Naive thymus-derived CD8-positive, alpha-beta T cell (primary cell): ENCODE results near the gene PAGR1. TPM values are rescaled to one million over a fixed set of nuclear protein-coding genes. Genes with fewer than 3 reads are reported as not detected.

Experiments
- ATAC-seq, 2 donors: fragments of 150-1000 bp; cut with Tn5 transposase in 1 of 2; sonication (Bioruptor Pico), chemical (Tn5 transposase) in 1 of 2; 1 replicate in 1 of 2; 2 replicates in 1 of 2; pipeline ENCODE4 v1.10.0; 2021; ENCODE audit warnings: mild to moderate bottlenecking in 2 of 2, moderate library complexity in 2 of 2
- POLR2A ChIA-PET: fragments of 350-600 bp; sonication (Branson Sonifier 250); formaldehyde crosslinking; loops from one replicate; lab custom pipeline; 2021; ENCODE audit warnings: antibody characterized with exemption; lab: Charles Lee
- DNase-seq, 10 donors: peaks; one replicate each; pipeline versions ENCODE4 v3.0.0 to v3.0.0-alpha.2; 2020 to 2022
- H3K27ac Mint-ChIP-seq, 10 donors: one replicate each; pipeline ENCODE4 v1.8.0; 2020 to 2022; ENCODE audit warnings: mild to moderate bottlenecking in 10 of 10, mixed read lengths in 10 of 10, moderate library complexity in 4 of 10, inconsistent platforms in 1 of 10
- H3K27me3 Mint-ChIP-seq, 5 donors: one replicate each; pipeline ENCODE4 v1.8.0; 2021 to 2022; ENCODE audit warnings: mixed read lengths in 5 of 5
- H3K36me3 Mint-ChIP-seq, 3 donors: one replicate each; pipeline ENCODE4 v1.8.0; 2020 to 2022; ENCODE audit warnings: mixed read lengths in 3 of 3, mild to moderate bottlenecking in 2 of 3, inconsistent platforms in 1 of 3
- H3K4me1 Mint-ChIP-seq, 4 donors: one replicate each; pipeline ENCODE4 v1.8.0; 2021 to 2022; ENCODE audit warnings: mixed read lengths in 4 of 4
- H3K4me3 Mint-ChIP-seq, 10 donors: one replicate each; pipeline ENCODE4 v1.8.0; 2020 to 2022; ENCODE audit warnings: mild to moderate bottlenecking in 10 of 10, mixed read lengths in 10 of 10, moderate library complexity in 6 of 10, inconsistent platforms in 1 of 10
- H3K9me3 Mint-ChIP-seq, 9 donors: one replicate each; pipeline ENCODE4 v1.8.0; 2020 to 2022; ENCODE audit warnings: mixed read lengths in 9 of 9, mild to moderate bottlenecking in 3 of 9, inconsistent platforms in 1 of 9, moderate library complexity in 1 of 9
- polyA plus RNA-seq, 3 donors: library from polyadenylated mRNA; unstranded; fragments of 300-500 nt; fragmentation: Illumina TruSeq; gene quantifications; one replicate each; pipeline ENCODE4 v1.2.3, GENCODE V29; 2021
- total RNA-seq, 8 experiments: library from RNA in 2 of 8; stranded (reverse) in 2 of 8; gene quantifications; one replicate each; pipeline ENCODE4 v1.2.3 and lab custom pipeline; 2021 to 2026

Gene PAGR1
- total and polyA plus RNA-seq, 5 experiments from 2014 or later: 31.3 to 57.5 (median 51.4) TPM

GRCh38 chr16:29815032-29815721, 775 bp upstream of the PAGR1 start:
- ATAC-seq (peak; percentile 5 to 20), DNase-seq (peak in 2 of 10 donors; percentile 54 to 60)
- Mint-ChIP-seq H3K9me3 (no peaks in the 10 kb centered on the region), H3K4me3 (peak overlapping the region; percentile 93 to 100 (median 96)), H3K4me1 (peaks cover 43 to 93% (median 72%) of the 10 kb centered on the region in 4 donors), H3K27ac (peak overlapping the region; percentile 93 to 100 (median 98)), H3K27me3 (peaks cover 0 to 1% (median 0%) of the 10 kb centered on the region in 5 donors), H3K36me3 (peaks cover 0 to 20% (median 3%) of the 10 kb centered on the region in 3 donors)
- POLR2A ChIA-PET: interaction anchor here (0.7 to 9.6 kb wide), 25 partner anchors 6 to 815 kb away, joined by 3 to 204 read pairs (median 7); partner anchors contain the start of genes C16orf54, CDIPT, KCTD13 and KIF22

- Mint-ChIP-seq H3K36me3 (peaks cover 0 to 23% (median 3%) of the 10 kb centered on the region in 3 donors), H3K4me3 (peak overlapping the region; percentile 93 to 100 (median 96)), H3K4me1 (peaks cover 40 to 93% (median 69%) of the 10 kb centered on the region in 4 donors), H3K27me3 (peaks cover 0 to 1% (median 0%) of the 10 kb centered on the region in 5 donors), H3K9me3 (no peaks in the 10 kb centered on the region), H3K27ac (peak overlapping the region; percentile 90 to 100 (median 98))
- DNase-seq: peak in 9 of 10 donors; percentile 27 to 70 (median 46)
- peak; percentile 13 to 24 for ATAC-seq
- POLR2A ChIA-PET: interaction anchor here (0.6 to 9.6 kb wide), 19 partner anchors 7 to 632 kb away, joined by 3 to 204 read pairs (median 8); partner anchors contain the start of genes C16orf54, CDIPT, KCTD13 and KIF22
These were observed 916 bp downstream of the PAGR1 start for GRCh38 chr16:29816694-29817441.

- Mint-ChIP-seq H3K4me3 (peak overlapping the region; percentile 59 to 99 (median 84)), H3K27me3 (peaks cover 0 to 1% (median 0%) of the 10 kb centered on the region in 5 donors), H3K27ac (peak overlapping the region; percentile 60 to 97 (median 90)), H3K9me3 (no peaks in the 10 kb centered on the region), H3K4me1 (peaks cover 40 to 91% (median 71%) of the 10 kb centered on the region in 4 donors), H3K36me3 (peaks cover 0 to 28% (median 3%) of the 10 kb centered on the region in 3 donors)
- ATAC-seq (no peak), DNase-seq (no peak)
- POLR2A ChIA-PET: interaction anchor here (1.0 to 9.6 kb wide), 10 partner anchors 8 to 117 kb away, joined by 3 to 204 read pairs (median 34); partner anchors contain the start of genes C16orf54, KIF22, MAZ and PRRT2
These were observed 2.1 kb downstream of the PAGR1 start for GRCh38 chr16:29818082-29818481.

- DNase-seq (no peak), ATAC-seq (no peak)
- POLR2A ChIA-PET: interaction anchor here (0.6 to 9.6 kb wide), 8 partner anchors 8 to 46 kb away, joined by 3 to 204 read pairs (median 8); partner anchors contain the start of genes CDIPT, MAZ and PRRT2
- H3K9me3 Mint-ChIP-seq: no peaks in the 10 kb centered on the region
- H3K36me3 Mint-ChIP-seq: peaks cover 0 to 28% (median 3%) of the 10 kb centered on the region in 3 donors
- peak overlapping the region; percentile 94 to 99 (median 97) for H3K4me3 Mint-ChIP-seq
- peaks cover 37 to 86% (median 77%) of the 10 kb centered on the region in 4 donors for H3K4me1 Mint-ChIP-seq
- peak overlapping the region; percentile 11 to 98 (median 95) for H3K27ac Mint-ChIP-seq
- H3K27me3 Mint-ChIP-seq: peaks cover 0 to 1% (median 0%) of the 10 kb centered on the region in 5 donors
These were observed 3.6 kb downstream of the PAGR1 start for GRCh38 chr16:29819506-29819905.

- peak in 7 of 10 donors; percentile 33 to 62 (median 45) for DNase-seq
- Mint-ChIP-seq H3K4me1 (peaks cover 35 to 86% (median 77%) of the 10 kb centered on the region in 4 donors), H3K27ac (peak within 1 kb of the TSS; percentile 90 to 98 (median 95)), H3K27me3 (peaks cover 0 to 1% (median 0%) of the 10 kb centered on the region in 5 donors), H3K36me3 (peaks cover 0 to 28% (median 3%) of the 10 kb centered on the region in 3 donors), H3K9me3 (no peaks in the 10 kb centered on the region), H3K4me3 (peak within 1 kb of the TSS; percentile 94 to 99 (median 97))
- POLR2A ChIA-PET: interaction anchor here (0.9 to 9.6 kb wide), 9 partner anchors 10 to 119 kb away, joined by 3 to 204 read pairs (median 7); partner anchors contain the start of genes CDIPT, KIF22, MAZ and PRRT2
- peak in 1 of 2 donors; percentile 8 for ATAC-seq
These were observed 4.3 kb downstream of the PAGR1 start, which contains the start of gene MVP for GRCh38 chr16:29820271-29820701. Gene MVP, plus strand, starts transcription at chr16:29820462. Its CDS starts 10,088 bp downstream, at chr16:29830550.

- no peaks in the 10 kb centered on the region for H3K9me3 Mint-ChIP-seq
- POLR2A ChIA-PET: interaction anchor here (0.7 to 9.6 kb wide), 11 partner anchors 11 to 153 kb away, joined by 3 to 204 read pairs (median 6); partner anchors contain the start of genes CDIPT, KIF22, MAZ and PRRT2
- peak; percentile 14 to 25 for ATAC-seq
- peak overlapping the region; percentile 90 to 98 (median 95) for H3K27ac Mint-ChIP-seq
- peaks cover 0 to 28% (median 3%) of the 10 kb centered on the region in 3 donors for H3K36me3 Mint-ChIP-seq
- H3K27me3 Mint-ChIP-seq: no peaks in the 10 kb centered on the region
- H3K4me1 Mint-ChIP-seq: peaks cover 36 to 87% (median 79%) of the 10 kb centered on the region in 4 donors
- DNase-seq: peak in 6 of 10 donors; percentile 21 to 55 (median 37)
- H3K4me3 Mint-ChIP-seq: peak overlapping the region; percentile 94 to 99 (median 97)
These were observed 5.0 kb downstream of the PAGR1 start for GRCh38 chr16:29820730-29821642.

- peak overlapping the region; percentile 90 to 98 (median 95) for H3K27ac Mint-ChIP-seq
- peaks cover 0 to 28% (median 3%) of the 10 kb centered on the region in 3 donors for H3K36me3 Mint-ChIP-seq
- H3K9me3 Mint-ChIP-seq: no peaks in the 10 kb centered on the region
- H3K4me1 Mint-ChIP-seq: peaks cover 35 to 89% (median 81%) of the 10 kb centered on the region in 4 donors
- DNase-seq (no peak), ATAC-seq (peak in 1 of 2 donors; percentile 15)
- no peaks in the 10 kb centered on the region for H3K27me3 Mint-ChIP-seq
- peak overlapping the region; percentile 94 to 99 (median 97) for H3K4me3 Mint-ChIP-seq
- POLR2A ChIA-PET: interaction anchor here (0.6 to 9.6 kb wide), 10 partner anchors 12 to 180 kb away, joined by 3 to 204 read pairs (median 5); partner anchors contain the start of genes MAZ, PRRT2 and TAOK2
These were observed 5.7 kb downstream of the PAGR1 start for GRCh38 chr16:29821643-29822115.

GRCh38 chr16:29824589-29825144, 8.7 kb downstream of the PAGR1 start:
- peak overlapping the region; percentile 72 to 99 (median 94) for H3K27ac Mint-ChIP-seq
- DNase-seq (no peak), ATAC-seq (no peak)
- no peaks in the 10 kb centered on the region for H3K27me3 Mint-ChIP-seq
- H3K4me1 Mint-ChIP-seq: peaks cover 19 to 90% (median 76%) of the 10 kb centered on the region in 4 donors
- H3K9me3 Mint-ChIP-seq: no peaks in the 10 kb centered on the region
- H3K4me3 Mint-ChIP-seq: peak overlapping the region; percentile 65 to 86 (median 81)
- peaks cover 0 to 8% (median 1%) of the 10 kb centered on the region in 3 donors for H3K36me3 Mint-ChIP-seq
- POLR2A ChIA-PET: interaction anchor here (0.5 to 6.6 kb wide), 8 partner anchors 8 to 123 kb away, joined by 3 to 119 read pairs (median 10); partner anchors contain the start of genes MAZ, PAGR1 and PRRT2

- Mint-ChIP-seq H3K27me3 (no peaks in the 10 kb centered on the region), H3K36me3 (peaks cover 0 to 12% (median 1%) of the 10 kb centered on the region in 3 donors), H3K4me3 (peak overlapping the region; percentile 65 to 86 (median 81)), H3K27ac (peak overlapping the region; percentile 72 to 99 (median 95)), H3K9me3 (no peaks in the 10 kb centered on the region), H3K4me1 (peaks cover 17 to 89% (median 77%) of the 10 kb centered on the region in 4 donors)
- ATAC-seq (peak in 1 of 2 donors; percentile 12), DNase-seq (peak in 3 of 10 donors; percentile 44 to 61 (median 47))
- POLR2A ChIA-PET: interaction anchor here (0.5 to 6.6 kb wide), 9 partner anchors 9 to 241 kb away, joined by 3 to 119 read pairs (median 8); partner anchors contain the start of genes KIF22, MAZ, PAGR1 and PRRT2
These were observed 9.4 kb downstream of the PAGR1 start for GRCh38 chr16:29825145-29826044.
